SK-N-MC (cell line): ENCODE data around the gene POLR1F.

Source experiments
- DNase-seq: peaks from one replicate; pipeline ENCODE4 v3.0.0-alpha.2; 2011; ENCODE audit warnings: low read depth, low spot score
- H3K27ac ChIP-seq: fragments of 200-600 bp; sonication (generic); 2 replicates; pipeline ENCODE4 v1.5.1; 2016; ENCODE audit warnings: mixed run types
- H3K36me3 ChIP-seq: fragments of 200-600 bp; sonication (generic); 2 replicates; pipeline ENCODE4 v1.6.1; 2017; ENCODE audit warnings: antibody characterized with exemption, low read length, mixed read lengths; ENCODE audit not compliant: insufficient read depth
- H3K4me3 ChIP-seq: fragments of 200-600 bp; sonication (generic); 2 replicates; pipeline ENCODE4 v1.5.1; 2016
- H3K9ac ChIP-seq: fragments of 200-600 bp; sonication (generic); 2 replicates; pipeline ENCODE4 v1.8.0; 2017; ENCODE audit warnings: mixed run types, mixed read lengths; ENCODE audit not compliant: insufficient read length
- H3K9me3 ChIP-seq: fragments of 200-600 bp; sonication (generic); 2 replicates; pipeline ENCODE4 v1.6.1; 2017; ENCODE audit warnings: low read depth, mild to moderate bottlenecking, antibody characterized with exemption, low read length, moderate library complexity, mixed read lengths
- EZH2 ChIP-seq: fragments of 200-600 bp; sonication (generic); IDR thresholded peaks from one replicate; pipeline ENCODE4 v1.6.1; 2017; ENCODE audit warnings: antibody characterized with exemption
- FOXP2 ChIP-seq: optimal IDR thresholded peaks from 2 replicates; pipeline ENCODE3; 2011; ENCODE audit warnings: mild to moderate bottlenecking, moderate library complexity; ENCODE audit not compliant: insufficient read depth; ENCODE audit errors: extremely low read length, control extremely low read depth
- POLR2AphosphoS5 ChIP-seq: IDR thresholded peaks from 2 replicates; pipeline ENCODE4 v1.6.1; 2012; ENCODE audit warnings: mild to moderate bottlenecking, low read depth, low read length, borderline replicate concordance

The POLR1F gene

GRCh38 chr7:19670806-19671205 is 38.0 kb downstream of the POLR1F start:
- Histone ChIP-seq H3K36me3 (peaks cover 6% of the 10 kb centered on the region; the same call in 1 of the 2 replicates), H3K9me3 (no peaks in the 10 kb centered on the region), H3K4me3 (peak overlapping the region; percentile 14; the same call in 1 of the 2 replicates), H3K9ac (no peak overlapping the region), H3K27ac (peak overlapping the region; percentile 52)
- DNase-seq = no peak
- TF ChIP-seq POLR2AphosphoS5 (no peak), EZH2 (no peak), FOXP2 (no peak)

- no peak for DNase-seq
- Histone ChIP-seq H3K4me3 (peak overlapping the region; percentile 64), H3K27ac (peak overlapping the region; percentile 84), H3K9ac (peak overlapping the region; percentile 56), H3K9me3 (peaks cover 3% of the 10 kb centered on the region; the same call in 1 of the 2 replicates), H3K36me3 (peaks cover 5% of the 10 kb centered on the region; the same call in 1 of the 2 replicates)
- TF ChIP-seq FOXP2 = no peak
- no peak for TF ChIP-seq EZH2
- no peak for TF ChIP-seq POLR2AphosphoS5
These were observed 43.3 kb downstream of the POLR1F start for GRCh38 chr7:19665399-19666008.

- TF ChIP-seq FOXP2 (no peak), POLR2AphosphoS5 (no peak), EZH2 (no peak)
- H3K4me3 ChIP-seq = peak overlapping the region; percentile 64
- peaks cover 3% of the 10 kb centered on the region; the same call in 1 of the 2 replicates for H3K9me3 ChIP-seq
- H3K9ac ChIP-seq = peak overlapping the region; percentile 56
- H3K27ac ChIP-seq = peak overlapping the region; percentile 84
- H3K36me3 ChIP-seq = peaks cover 5% of the 10 kb centered on the region; the same call in 1 of the 2 replicates
- DNase-seq = no peak
These were observed 44.9 kb downstream of the POLR1F start for GRCh38 chr7:19663816-19664462.

GRCh38 chr7:19648791-19649190 is 60.0 kb downstream of the POLR1F start:
- no peaks in the 10 kb centered on the region for H3K36me3 ChIP-seq
- no peak overlapping the region for H3K27ac ChIP-seq
- H3K9ac ChIP-seq = no peak overlapping the region
- no peaks in the 10 kb centered on the region for H3K9me3 ChIP-seq
- no peak overlapping the region for H3K4me3 ChIP-seq
- DNase-seq = no peak
- TF ChIP-seq POLR2AphosphoS5 (no peak), EZH2 (no peak)
